Non-pigmented ciliary epithelial cell (primary cell): ENCODE results near the gene SH3PXD2A.

Experiments
- DNase-seq: peaks from one replicate; pipeline ENCODE4 v3.0.0-alpha.2; 2010; ENCODE audit warnings: low read depth

Gene SH3PXD2A

DNA sequence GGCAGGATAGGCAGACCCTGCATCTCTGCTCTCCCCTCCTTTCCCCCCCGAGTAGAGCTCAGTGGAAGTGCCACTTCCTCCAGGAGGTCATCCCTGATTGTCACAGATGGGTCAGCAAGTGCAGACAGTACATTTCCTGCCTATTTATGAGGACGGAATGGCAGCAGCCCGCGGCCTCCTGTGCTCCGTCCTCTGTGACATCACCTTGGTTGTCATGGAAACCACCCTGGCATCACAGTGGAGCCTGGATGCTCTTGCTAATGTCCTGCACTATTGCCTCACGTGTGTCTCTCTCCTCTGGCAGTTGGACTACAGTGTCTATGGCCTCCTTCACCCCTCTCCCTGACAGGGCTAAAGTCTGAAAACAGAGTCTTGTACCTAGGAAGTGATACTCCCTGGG lies 148.6 kb downstream of the SH3PXD2A start:
- no peak for DNase-seq

GRCh38 chr10:103706047-103706446 lies 149.3 kb downstream of the SH3PXD2A start:
- DNase-seq: no peak

- DNase-seq: no peak
Observed at GRCh38 chr10:103703941-103704919, 151.1 kb downstream of the SH3PXD2A start.

GRCh38 chr10:103701380-103702222 lies 153.8 kb downstream of the SH3PXD2A start:
- no peak for DNase-seq

- DNase-seq: no peak
Observed at GRCh38 chr10:103700436-103700715, 155.0 kb downstream of the SH3PXD2A start.

- DNase-seq: no peak
Observed at GRCh38 chr10:103699611-103700435, 155.6 kb downstream of the SH3PXD2A start.

- DNase-seq: no peak
Observed at GRCh38 chr10:103698266-103698665, 157.1 kb downstream of the SH3PXD2A start.

- DNase-seq: no peak
Observed at GRCh38 chr10:103697787-103698186, 157.6 kb downstream of the SH3PXD2A start.

DNA sequence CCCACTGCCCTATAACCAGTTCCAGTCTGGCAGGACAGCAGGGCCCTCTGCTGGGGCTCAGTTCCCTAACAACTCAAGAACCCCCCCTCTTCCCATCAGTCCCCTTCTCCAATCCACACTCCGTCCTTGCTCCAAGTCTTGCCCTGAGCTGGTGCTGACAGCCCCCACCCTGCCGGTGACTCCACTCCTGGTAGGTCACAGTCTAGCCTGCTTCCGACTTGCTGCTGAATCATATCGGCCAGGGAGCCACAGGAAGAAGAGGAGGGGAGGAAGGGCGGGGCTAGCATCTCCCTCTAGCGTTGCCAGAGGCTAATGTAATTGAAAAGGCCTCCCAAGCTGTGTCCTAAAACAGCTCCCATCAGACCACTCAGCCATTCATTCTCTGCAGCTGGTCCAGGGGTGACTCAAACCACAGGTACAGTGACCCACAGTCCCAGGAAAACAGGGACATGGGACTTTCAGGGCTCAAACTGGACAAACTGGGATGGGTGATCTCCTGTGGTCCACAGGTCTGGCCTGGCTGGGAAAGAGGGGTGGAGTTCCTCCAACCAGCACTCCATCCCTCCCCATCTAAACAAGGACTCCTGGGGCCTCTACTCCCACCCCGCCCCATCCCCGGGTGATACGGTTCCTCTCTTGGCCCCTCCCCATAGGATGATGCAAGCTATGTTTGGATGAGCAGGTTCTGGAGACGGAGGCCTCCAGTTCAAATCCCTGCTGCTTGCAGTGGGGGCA lies 158.8 kb downstream of the SH3PXD2A start:
- DNase-seq: peak; percentile 90

DNA sequence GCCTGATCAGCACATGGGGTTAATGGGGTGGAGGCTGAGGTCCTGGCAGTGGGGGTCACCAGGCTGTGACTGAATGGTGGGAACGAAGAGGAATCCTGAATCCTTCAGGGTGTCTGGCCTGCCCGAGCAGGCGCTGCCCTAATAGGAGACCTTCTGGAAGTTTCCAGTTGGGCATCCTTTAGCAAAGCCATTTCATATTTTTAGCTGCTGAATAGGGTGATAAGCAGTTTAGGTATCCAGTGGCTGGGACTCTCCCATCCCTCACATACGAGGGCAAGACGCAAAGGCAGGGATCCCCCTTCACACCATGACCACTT lies 159.3 kb downstream of the SH3PXD2A start:
- DNase-seq: no peak

DNA sequence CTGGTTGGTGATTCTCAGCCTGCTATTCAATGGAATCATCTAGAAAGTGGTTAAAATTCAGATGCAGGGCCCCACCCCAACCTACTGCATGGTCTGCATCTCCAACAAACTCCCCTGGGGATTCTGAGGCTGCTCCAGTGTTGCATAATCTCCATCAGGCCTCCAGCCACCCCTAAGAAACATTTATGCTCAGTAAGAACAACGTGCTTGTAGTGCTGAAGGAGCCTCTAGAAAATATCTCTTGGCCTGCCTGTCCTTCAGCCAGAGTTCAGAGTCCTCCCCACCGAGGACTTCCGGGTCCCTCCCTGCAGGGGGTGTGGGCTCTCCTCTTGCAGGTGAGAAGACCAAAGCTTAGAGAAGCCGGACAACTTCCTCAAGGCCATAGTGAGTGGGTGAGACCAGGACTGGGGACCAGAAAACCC lies 159.8 kb downstream of the SH3PXD2A start:
- no peak for DNase-seq

- DNase-seq: no peak
Observed at GRCh38 chr10:103693812-103694205, 161.6 kb downstream of the SH3PXD2A start.

DNA sequence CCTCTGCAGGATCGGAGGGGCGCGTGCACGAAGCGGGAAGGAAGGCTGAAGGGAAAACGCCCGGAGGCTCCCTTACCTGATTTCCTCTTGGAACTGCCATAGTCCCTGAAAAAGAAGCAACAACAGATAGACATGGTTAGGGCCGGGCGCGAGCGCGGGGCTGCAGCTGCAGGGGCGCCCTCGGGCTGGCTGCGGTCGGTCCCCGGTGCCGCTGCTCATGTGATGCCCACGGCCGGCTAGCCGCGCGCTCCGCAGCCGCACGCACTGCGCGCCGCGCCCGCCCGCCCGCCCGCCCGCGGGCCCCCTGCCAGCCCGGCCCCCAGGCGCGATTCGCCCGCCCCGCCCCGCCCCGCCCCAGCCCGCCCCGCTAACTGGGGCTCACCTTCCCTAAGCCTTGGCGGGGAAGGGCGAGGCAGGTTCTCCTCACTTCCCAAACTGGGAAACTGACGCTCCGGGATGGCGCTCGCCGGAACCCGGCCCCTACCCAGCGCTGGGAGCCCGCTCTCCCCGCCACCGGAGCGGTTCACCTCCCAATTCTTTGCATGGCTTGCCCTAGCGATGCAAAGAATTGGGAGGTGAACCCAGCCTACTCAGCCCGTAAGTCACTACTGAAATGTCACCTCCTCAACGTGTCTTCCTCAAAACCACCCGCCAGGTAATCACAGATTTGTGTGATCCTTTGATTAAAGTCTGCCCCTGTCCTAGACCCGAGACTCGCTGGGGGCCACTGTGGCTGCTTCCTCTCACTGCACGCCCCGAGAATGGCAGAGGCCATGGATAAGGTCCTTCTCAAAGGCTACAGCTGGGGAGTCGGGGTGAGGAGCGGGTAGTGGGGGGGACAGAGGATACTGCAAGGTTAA lies 162.2 kb downstream of the SH3PXD2A start:
- no peak for DNase-seq

DNA sequence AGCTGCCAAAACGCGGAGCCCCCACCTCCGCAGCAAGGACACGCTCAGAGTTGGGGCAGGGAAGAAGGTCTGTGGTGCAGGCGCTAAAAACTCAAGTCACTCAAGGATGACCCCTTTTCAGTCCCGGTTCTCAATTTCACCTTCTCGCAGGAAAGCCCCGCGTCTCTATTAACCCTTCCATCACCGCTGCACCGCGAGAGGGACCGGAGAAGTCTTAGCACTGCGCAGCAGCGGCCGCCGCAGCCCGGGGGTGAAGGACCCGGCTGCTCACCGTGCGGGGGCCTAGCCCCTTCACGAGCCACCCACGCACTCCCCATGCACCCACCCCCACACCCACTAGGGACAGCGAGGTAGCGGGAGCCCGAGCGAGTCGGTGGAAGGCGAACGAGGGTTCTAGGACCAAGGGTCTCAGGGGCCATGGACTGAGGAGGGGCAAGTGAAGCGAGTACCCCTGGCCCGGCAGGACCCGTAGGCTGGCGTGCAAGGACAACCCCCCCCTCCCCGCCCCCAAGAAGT lies 162.9 kb downstream of the SH3PXD2A start:
- DNase-seq: no peak

DNA sequence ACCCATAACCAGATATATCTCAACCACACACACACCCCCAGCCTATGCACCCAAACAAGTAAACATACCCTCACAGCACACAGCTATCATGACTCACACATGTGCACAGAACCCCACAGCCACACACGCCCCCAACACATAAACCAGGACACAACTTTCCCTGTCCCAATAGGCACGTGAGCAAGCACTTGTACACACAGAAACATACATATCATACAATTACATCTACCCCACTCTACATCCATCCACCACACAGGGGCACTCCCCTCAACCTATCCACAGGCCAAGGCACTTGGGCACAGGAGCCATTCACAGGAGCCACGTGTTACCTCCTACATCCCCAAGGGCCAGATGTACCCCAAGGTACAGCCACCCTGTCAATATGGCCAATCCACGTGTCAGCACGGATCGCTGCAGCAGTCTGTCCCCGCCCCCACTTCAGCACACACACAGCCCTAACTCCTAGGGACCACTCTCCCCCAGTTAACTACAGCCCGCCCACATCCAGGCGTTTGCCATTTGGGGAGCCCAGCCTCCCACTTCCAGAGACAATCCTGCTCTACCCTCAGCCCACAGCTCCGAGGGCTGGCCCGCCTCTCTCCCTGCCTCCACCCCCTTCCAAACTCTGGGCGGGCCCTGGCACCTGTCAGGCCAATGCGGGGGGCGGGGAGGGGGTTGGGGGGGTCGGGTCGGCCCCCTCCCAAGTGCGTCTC lies 163.5 kb downstream of the SH3PXD2A start:
- DNase-seq: no peak

DNA sequence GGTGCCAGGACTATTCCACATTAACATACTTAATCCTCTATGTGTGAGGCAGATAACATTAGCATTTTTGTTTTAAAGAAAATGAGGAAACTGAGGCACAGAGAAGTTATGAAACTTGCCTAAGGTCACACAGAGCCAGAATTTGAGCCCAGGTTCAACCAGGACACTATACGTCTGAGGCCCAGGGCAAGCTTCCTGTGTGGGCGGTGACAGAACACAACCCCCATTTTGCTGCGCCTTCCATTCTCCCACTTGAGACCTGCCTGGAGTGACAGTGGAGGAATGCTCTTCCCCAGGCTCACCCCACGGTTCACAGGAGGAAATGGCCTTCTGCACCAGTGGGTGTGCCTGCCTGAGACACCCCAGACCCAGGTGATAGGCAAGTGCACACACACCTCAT lies 164.1 kb downstream of the SH3PXD2A start:
- no peak for DNase-seq

DNA sequence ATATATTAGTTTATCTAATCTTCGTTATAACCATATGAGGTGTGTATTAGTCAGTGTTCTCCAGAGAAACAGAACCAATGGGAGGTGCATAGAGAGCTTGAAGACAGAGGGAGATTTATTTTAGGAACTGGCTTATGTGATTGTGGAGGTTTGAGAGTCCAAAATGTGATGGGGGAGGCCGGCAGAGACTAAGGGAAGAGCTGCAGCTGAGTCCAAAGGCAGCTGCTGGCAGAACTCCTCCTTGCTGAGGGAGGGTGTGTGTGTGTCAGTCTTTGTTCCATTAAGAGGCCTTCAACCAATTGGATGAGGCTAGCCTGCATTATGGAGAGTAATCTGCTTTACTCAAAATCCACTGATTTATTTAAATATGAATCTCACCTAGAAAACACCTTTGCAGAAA lies 165.1 kb downstream of the SH3PXD2A start:
- DNase-seq: no peak

DNA sequence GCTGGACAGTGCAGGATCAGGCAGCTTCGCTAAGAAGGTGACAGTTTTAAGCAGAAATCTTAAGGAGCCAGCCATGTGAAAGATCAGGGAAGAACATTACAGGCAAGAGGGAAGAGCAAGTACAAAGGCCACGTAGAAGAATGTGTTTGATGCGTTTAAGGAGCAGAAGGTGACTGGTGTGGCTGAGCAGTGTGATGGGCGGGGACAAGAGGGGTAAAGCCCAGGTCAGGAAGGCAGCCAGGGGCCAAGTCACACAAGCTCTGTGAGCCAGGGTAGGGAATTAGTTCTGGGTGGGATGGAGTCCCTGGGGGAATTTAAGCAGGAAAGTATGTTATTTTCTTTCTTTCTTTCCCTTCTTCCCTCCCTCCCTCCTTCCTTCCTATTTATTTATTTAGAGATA lies 166.9 kb downstream of the SH3PXD2A start:
- no peak for DNase-seq

DNA sequence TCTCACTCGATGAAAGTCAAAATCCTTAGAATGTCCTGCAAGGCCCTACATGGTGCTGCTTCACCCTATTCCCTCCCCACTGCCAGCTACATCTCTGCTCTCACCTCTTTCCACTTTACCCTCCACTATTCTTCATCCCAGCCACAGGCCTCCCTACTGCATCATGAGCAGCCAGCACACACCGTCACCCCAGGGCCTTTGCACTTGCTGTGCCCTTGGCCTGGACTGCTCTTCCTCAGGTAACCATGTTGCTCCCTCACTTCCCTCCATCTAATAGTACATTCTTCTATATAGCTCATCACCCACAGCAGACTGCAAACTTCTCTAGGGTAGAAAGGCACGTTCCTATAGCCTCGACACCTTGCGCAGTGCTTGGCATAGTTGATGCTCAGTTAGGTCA lies 167.7 kb downstream of the SH3PXD2A start:
- no peak for DNase-seq

- DNase-seq: no peak
Observed at GRCh38 chr10:103687172-103687571, 168.2 kb downstream of the SH3PXD2A start.
